Ascending aorta (tissue), 2 donors: ENCODE data around the gene RALGPS2. TPM values are rescaled to one million over a fixed set of nuclear protein-coding genes. Genes with fewer than 3 reads are reported as not detected.
"Not testable (repeated sequence)": the region's sequence is repeated elsewhere in the genome, so short reads cannot be mapped to it uniquely, and the experiment has no call there.

Experiments used
- DNase-seq, 2 donors: peaks; one replicate each; pipeline ENCODE4 v3.0.0-alpha.2; 2019; ENCODE audit warnings: low spot score in 2 of 2
- H3K27ac ChIP-seq, 2 donors: fragments of 200-600 bp; sonication (generic); one replicate each; pipeline ENCODE4 v1.5.1; 2016 to 2017; ENCODE audit warnings: mild to moderate bottlenecking in 1 of 2
- H3K27me3 ChIP-seq: fragments of 200-600 bp; sonication (generic); one replicate; pipeline ENCODE4 v1.5.1; 2017
- H3K36me3 ChIP-seq, 2 donors: fragments of 200-600 bp; sonication (generic); one replicate each; pipeline ENCODE4 v1.5.1; 2016
- H3K4me1 ChIP-seq, 2 donors: fragments of 200-600 bp; sonication (generic); one replicate each; pipeline ENCODE4 v1.5.1; 2016 to 2017; ENCODE audit warnings: mild to moderate bottlenecking in 1 of 2
- H3K4me3 ChIP-seq, 2 donors: fragments of 200-600 bp; sonication (generic); one replicate each; pipeline ENCODE4 v1.5.1; 2016 to 2017; ENCODE audit warnings: mild to moderate bottlenecking in 1 of 2
- H3K9me3 ChIP-seq, 2 donors: fragments of 200-600 bp; sonication (generic); one replicate each; pipeline ENCODE4 v1.5.1; 2016
- intact Hi-C: fragments of 100-400 bp; cut with DNase I; formaldehyde crosslinking; loops from one replicate; pipeline ENCODE4 v1.15.1; 2023
- total RNA-seq: library from RNA; depleted of rRNA; stranded (reverse); fragments of >200 nt; gene quantifications from one replicate; pipeline ENCODE4 v1.1.0, GENCODE V29; 2016
- TF ChIP-seq, protein P1 (sequence below), 3 experiments: fragments of 200-600 bp in 2 of 3; fragments of 450-650 bp in 1 of 3; sonication (generic) in 2 of 3; IDR thresholded peaks; one replicate each; pipeline ENCODE4 v1.5.1; 2016 to 2019; ENCODE audit warnings: antibody characterized with exemption in 3 of 3, mild to moderate bottlenecking in 1 of 3, moderate library complexity in 1 of 3

Gene RALGPS2
- total RNA-seq, 1 donor from 2014 or later: 2.2 TPM

DNA sequence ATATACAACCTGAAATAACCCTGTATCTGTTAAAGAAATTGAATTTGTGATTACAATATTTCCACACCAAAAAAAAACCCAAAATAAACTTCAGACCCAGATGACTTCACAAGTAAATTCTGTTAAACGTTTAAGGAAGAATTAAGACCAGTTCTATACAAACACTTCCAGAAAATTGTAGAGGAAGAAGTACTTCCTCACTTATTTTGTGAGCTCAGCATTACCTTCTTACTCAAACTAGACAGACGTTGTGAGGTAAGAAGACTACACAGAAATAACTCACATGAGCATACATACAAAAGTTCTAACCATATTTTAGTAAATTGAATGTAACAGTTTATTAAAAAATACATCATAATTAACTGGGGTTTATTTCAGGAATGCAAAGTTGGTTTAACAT lies 18.8 kb downstream of the RALGPS2 start:
- no peaks in the 10 kb centered on the region for H3K27me3 ChIP-seq
- intact Hi-C loops: no loop called here
- no peaks in the 10 kb centered on the region for H3K4me1 ChIP-seq
- H3K27ac ChIP-seq: no peak overlapping the region
- no peak overlapping the region for H3K4me3 ChIP-seq
- DNase-seq: no peak
- TF ChIP-seq, protein P1, sequence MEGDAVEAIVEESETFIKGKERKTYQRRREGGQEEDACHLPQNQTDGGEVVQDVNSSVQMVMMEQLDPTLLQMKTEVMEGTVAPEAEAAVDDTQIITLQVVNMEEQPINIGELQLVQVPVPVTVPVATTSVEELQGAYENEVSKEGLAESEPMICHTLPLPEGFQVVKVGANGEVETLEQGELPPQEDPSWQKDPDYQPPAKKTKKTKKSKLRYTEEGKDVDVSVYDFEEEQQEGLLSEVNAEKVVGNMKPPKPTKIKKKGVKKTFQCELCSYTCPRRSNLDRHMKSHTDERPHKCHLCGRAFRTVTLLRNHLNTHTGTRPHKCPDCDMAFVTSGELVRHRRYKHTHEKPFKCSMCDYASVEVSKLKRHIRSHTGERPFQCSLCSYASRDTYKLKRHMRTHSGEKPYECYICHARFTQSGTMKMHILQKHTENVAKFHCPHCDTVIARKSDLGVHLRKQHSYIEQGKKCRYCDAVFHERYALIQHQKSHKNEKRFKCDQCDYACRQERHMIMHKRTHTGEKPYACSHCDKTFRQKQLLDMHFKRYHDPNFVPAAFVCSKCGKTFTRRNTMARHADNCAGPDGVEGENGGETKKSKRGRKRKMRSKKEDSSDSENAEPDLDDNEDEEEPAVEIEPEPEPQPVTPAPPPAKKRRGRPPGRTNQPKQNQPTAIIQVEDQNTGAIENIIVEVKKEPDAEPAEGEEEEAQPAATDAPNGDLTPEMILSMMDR (IDR thresholded peaks at IDR 0.05): no peak
- no peaks in the 10 kb centered on the region for H3K36me3 ChIP-seq
- no peaks in the 10 kb centered on the region for H3K9me3 ChIP-seq

DNA sequence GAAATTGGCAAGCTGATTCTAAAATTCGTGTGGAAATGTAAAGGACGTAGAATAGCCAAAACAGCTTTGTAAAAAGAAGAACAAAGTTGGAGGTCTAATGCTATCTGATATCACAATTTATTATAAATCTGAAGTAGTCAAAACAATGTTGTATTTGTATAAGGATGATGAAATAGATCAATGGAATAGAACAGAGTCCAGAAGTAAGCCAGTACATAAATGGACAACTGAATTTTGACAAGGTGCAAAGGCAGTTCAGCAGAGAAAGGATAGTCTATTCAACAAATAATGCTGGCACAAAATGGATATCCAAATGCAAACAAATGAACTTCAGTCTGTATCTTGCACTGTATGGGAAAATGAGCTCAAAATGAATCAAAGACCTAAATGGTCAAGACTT lies 20.2 kb downstream of the RALGPS2 start:
- no peaks in the 10 kb centered on the region for H3K36me3 ChIP-seq
- DNase-seq: no peak
- intact Hi-C loops: no loop called here
- TF ChIP-seq, protein P1 (IDR thresholded peaks at IDR 0.05): no peak
- no peaks in the 10 kb centered on the region for H3K27me3 ChIP-seq
- no peaks in the 10 kb centered on the region for H3K9me3 ChIP-seq
- no peaks in the 10 kb centered on the region for H3K4me1 ChIP-seq
- H3K4me3 ChIP-seq: no peak overlapping the region
- no peak overlapping the region for H3K27ac ChIP-seq

DNA sequence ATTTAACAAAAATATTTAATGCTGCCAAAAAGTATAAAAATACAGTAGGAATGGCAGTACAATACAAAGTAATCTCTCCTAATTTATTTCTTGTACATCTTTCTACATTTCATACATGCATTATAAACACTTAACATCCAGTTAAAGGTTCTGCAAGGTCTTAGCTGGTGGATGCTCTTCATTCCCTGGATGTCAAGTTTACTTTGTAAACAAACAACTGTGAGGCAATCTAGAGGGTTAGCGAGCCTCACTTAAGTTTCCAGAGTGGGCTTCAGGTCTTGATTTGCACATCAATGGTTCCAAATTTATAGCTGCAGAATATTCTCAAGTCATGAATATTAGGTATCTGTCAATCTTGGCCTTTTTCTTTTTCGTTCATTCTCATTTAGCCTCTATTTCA lies 21.3 kb downstream of the RALGPS2 start:
- DNase-seq: no peak
- no peaks in the 10 kb centered on the region for H3K4me1 ChIP-seq
- TF ChIP-seq, protein P1 (IDR thresholded peaks at IDR 0.05): no peak
- H3K4me3 ChIP-seq: no peak overlapping the region
- no peaks in the 10 kb centered on the region for H3K36me3 ChIP-seq
- no peaks in the 10 kb centered on the region for H3K27me3 ChIP-seq
- intact Hi-C loops: no loop called here
- no peak overlapping the region for H3K27ac ChIP-seq
- H3K9me3 ChIP-seq: no peaks in the 10 kb centered on the region

DNA sequence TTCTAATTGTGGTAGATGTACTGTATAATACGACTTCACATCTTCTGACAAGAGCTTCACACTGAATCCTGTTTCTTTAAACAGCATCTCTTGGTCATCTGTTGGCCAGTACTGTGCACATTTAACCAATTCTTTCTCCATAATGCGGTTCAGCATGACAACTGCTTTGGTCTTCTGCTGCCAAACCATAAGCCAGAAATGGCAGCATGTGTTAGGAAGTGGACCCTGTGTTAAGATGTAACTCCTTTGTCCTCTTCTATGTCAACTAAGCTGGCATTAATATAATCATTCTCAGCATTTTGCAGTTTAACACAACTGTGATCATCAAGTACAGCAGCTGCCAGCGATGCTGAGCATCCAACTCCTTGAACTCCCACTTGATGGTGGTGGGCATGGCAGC lies 22.3 kb downstream of the RALGPS2 start:
- H3K36me3 ChIP-seq, H3K4me3 ChIP-seq, H3K9me3 ChIP-seq, intact Hi-C loops, H3K27ac ChIP-seq, H3K4me1 ChIP-seq, DNase-seq, H3K27me3 ChIP-seq: not testable (repeated sequence)

DNA sequence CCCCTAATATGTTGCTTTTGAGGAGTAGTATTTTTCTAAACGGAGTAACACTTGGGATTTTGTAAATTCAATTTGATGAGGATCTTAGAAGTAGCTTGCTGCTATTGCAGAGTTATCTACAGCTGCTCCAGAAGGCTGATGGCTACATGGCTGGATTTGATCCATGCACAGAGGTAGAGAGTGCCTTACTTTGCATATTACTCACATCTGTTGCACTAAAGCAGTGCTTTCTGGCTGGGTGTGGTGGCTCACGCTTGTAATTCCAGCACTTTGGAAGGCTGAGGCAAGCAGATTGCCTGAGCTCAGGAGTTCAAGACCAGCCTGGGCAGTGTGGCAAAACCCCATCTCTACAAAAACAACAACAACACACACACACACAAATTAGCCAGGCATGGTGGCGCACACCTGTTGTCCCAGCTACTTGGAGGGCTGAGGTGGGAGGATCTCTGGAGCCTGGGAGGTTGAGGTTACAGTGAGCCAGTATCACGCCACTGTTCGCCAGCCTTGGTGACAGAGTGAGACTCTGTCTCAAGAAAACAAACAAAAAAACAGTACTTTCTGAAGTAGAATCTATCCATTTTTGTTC lies 24.6 kb downstream of the RALGPS2 start:
- intact Hi-C loops: loop anchor here (10.0 kb wide), 1 partner anchor 445 kb away; no protein-coding TSS in a partner anchor
- no peaks in the 10 kb centered on the region for H3K9me3 ChIP-seq
- DNase-seq: no peak
- H3K4me3 ChIP-seq: no peak overlapping the region
- no peaks in the 10 kb centered on the region for H3K36me3 ChIP-seq
- H3K27ac ChIP-seq: no peak overlapping the region
- no peaks in the 10 kb centered on the region for H3K4me1 ChIP-seq
- TF ChIP-seq, protein P1 (IDR thresholded peaks at IDR 0.05): no peak
- H3K27me3 ChIP-seq: no peaks in the 10 kb centered on the region

DNA sequence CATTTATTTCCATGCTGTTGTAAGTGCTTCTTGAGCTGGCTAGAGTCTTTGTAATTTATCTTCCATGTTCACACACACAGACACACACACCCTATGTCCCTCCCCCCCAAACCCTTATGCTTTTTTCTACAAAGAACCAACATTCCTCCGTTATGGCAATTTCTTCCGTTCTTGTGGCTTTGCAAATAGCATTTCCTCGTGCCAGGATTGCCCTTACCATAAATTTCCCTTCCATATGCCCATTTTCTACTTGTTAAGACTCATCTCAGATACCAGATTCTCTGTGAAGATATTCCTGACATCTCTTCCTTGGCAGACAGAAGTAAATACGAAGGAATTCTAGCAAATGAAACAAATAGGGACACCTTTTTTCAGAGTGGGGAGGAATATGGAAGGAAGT lies 26.0 kb downstream of the RALGPS2 start:
- Histone ChIP-seq H3K9me3 (no peaks in the 10 kb centered on the region), H3K27ac (no peak overlapping the region), H3K4me3 (no peak overlapping the region), H3K4me1 (no peaks in the 10 kb centered on the region), H3K36me3 (no peaks in the 10 kb centered on the region), H3K27me3 (no peaks in the 10 kb centered on the region)
- no peak for DNase-seq
- intact Hi-C loops: loop anchor here (10.0 kb wide), 1 partner anchor 446 kb away; no protein-coding TSS in a partner anchor
- TF ChIP-seq, protein P1 (IDR thresholded peaks at IDR 0.05): no peak
